Hematopoietic multipotent progenitor cell (in vitro differentiated cells): ENCODE measurements around the gene DIPK2B. TPM values are rescaled to one million over a fixed set of nuclear protein-coding genes. Genes with fewer than 3 reads are reported as not detected.

Experiments
- DNase-seq, 3 donors: peaks; one replicate each; pipeline ENCODE4 v3.0.0-alpha.2; 2011 to 2015; ENCODE audit warnings: low read depth in 2 of 3, low spot score in 2 of 3
- total RNA-seq: library from RNA; depleted of rRNA; stranded (reverse); fragments of >200 nt; gene quantifications from one replicate; pipeline ENCODE4 v1.2.3, GENCODE V29; 2012

The DIPK2B gene, protein sequence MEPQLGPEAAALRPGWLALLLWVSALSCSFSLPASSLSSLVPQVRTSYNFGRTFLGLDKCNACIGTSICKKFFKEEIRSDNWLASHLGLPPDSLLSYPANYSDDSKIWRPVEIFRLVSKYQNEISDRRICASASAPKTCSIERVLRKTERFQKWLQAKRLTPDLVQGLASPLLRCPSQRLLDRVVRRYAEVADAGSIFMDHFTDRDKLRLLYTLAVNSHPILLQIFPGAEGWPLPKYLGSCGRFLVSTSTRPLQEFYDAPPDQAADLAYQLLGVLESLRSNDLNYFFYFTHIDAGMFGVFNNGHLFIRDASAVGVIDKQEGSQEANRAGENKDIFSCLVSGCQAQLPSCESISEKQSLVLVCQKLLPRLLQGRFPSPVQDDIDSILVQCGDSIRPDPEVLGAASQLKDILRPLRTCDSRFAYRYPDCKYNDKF
- total RNA-seq = under 0.01 TPM

DNA sequence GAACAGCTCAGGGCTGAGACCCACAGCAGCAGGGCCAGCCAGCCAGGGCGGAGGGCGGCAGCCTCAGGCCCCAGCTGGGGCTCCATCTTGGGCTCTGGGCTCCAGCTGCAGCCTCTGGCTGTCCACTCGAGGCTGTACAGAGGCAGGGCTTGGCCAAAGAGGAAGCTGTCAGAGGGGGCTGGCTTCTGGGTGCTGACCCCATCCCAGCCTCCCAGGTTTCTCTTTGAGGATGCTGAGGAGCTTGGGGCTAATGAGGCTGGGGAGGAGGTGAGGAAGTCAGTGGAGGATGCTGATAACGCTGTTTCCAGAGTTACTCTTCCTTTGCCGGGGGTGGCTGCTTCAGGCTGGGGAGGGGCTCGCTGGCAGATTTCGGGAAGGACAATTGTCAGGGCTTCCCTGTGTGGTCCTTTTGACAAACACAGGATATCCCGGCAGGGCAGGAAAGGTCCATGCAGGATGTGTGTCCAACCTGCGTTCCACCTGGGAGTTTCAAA, at the start of gene DIPK2B:
TSS of gene DIPK2B (minus strand) at position 136 of the 494 bp plus-strand sequence. CDS start at position 86, 50 bp downstream.
- DNase-seq = no peak

DNA sequence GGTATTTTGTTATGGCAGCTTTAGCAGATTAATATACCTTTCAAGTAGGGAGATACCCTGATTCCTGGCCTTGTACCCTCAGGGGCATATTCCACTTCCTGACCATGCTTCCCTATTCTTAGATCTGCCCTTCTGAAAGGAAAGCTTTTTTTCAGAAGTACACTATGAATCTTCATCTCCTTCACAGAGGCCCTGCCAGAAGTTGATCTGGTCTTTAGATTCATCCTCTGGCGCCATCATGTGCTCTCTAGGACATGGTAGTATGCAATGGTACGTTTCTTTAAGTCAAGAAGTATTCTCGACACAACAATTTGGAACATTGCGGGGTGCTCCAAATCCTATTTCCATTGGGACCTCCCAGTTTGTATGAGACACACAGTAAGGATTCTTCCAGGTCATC, 39.6 kb upstream of the DIPK2B start:
- DNase-seq = peak in 2 of 3 donors; percentile 16 to 45

DNA sequence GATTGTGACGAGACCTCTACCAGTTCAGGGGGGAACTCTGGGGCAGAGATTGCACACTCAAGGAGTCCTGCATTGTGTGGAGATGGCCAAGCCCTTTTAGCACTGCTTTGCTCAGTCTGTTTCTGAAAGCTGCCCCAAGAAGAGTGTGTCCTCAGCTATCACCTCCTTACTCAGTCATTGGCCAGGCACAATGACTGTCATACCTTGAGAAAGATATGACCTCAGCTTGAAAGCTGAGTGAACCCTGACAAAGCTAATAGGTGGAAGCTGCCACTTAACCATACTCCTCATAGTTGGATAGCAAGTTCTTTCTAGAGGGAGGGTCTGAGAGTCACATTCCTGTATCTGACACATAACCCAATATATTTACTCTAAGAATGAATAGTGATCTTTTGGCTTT, 37.8 kb upstream of the DIPK2B start:
- no peak for DNase-seq

DNA sequence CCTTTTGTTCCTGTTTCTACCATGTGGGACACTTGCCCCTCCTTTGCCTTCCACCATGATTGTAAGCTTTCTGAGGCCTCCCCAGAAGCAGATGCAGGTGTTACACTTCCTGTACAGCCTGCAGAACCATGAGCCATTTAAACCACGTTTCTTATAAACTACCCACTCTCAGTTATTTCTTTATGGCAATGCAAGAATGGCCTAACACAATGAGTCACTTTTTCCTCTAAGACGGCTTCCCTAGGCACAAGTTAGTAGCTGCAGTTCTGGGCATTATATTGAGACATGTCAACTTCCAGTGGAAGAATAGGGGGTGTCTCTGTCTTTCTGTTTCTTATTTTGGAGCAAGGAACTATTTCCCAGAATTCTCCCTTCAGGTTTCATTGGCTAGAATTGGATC, 32.9 kb upstream of the DIPK2B start:
- no peak for DNase-seq

DNA sequence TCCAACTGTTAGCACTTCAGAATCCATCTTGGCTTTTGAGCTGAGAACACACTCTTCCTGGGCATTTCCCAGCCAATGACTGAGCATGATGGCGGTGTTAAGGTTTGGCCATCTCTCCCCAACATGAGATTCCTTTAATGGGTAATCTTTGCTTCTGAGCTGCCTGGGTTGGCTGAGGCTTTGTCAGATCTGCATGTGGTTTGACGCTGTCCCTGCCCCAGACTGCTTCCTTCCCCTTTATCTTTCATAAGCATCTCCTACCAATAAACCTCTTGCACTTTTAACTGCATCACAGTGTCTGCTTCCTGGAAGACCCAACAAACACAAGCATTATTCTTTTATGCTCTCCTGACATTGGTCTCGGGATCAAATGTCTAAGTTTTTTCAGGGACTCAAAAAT, 31.5 kb upstream of the DIPK2B start:
- DNase-seq = peak in 2 of 3 donors; percentile 9 to 36

DNA sequence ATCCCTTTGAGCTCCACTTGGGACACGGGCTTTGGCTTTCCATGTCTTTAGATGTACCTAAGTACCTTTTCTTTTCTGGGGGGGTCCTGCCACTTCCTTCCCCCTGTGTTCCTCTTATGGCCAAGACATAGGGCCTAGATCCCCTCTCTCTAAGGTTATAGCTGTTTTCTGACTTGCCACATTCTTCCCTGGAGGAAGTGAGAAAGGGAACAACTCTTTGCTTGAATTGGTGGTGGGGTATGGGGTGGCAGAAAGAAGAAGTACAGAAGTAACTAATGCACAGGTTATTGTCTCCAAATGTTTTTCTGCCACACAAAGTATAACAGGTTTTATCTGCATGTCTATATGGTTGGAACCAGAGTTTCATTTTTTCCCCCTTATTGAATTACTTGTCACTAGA, 29.7 kb upstream of the DIPK2B start:
- peak in 1 of 3 donors; percentile 39 for DNase-seq

DNA sequence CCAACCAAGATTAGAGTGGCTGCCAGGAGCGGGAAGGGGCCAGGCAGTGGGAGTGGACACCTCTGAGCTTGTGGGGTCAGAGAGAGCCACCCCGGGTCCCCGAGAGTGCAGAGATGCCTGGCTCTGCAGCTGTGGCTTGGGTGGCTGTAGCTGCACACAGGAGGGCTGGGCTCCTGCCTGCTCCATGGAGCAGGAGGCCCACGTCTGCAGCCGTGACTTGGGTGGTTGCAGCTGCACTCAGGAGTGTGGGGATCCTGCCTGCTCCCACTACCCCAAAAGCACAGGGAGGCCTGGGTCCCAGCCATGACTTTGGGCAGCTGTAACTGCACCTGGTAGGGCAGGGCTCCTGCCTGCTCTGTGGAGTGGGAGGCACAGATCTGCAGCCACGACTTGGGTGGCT, 28.7 kb upstream of the DIPK2B start:
- no peak for DNase-seq

DNA sequence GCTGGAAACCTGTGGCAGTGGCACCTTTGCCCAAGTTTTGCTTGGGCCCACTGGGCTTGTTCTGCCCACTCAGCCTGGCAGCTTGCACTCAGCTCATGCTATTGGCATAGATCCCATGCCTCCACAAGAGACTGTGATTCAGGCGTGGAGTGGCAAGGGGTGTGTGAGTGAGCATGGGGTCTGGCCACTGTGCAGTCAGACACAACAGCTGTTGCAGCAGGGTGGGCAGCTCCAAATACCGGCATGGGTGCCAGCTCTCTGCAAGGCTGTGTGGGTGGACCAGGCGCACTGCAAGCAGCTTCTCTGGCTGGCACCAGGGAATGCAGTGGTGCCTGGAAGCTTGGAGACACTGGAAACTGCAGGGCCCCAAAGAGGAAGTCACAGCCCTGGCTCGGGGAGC, 27.4 kb upstream of the DIPK2B start:
- DNase-seq = no peak

DNA sequence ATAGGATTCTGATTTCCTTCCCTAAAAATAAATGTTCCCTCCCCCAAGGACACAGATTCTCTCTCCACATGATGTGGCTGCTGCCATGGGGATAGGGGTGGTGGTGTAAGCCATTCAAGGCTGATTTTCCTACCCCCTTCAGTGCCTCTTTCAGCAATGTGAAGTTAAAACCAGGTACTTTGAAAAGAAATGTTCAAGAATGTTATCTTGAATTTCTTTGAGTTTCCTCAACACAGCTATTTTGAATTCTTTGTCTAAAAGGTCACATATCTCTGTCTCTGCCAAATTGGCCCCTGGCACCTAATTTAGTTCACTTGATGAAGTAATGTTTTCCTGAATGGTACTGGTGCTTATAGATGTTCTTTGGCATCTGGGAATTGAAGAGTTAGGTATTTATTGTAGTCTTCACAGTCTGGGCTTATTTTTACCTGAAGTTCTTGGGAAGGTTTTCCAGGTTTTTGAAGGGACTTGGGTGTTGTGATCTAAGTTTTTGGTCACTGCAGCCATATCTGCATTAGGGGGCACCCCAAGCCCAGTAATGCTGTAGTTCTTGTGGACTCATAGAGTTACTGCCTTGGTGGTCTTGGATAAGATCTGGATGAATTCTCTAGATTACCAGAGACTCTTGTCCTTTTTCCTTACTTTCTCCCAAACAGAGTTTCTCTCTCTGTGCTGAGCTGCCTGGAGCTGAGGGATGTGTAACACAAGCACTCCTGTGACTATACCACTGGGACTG, 7.6 kb upstream of the DIPK2B start:
- DNase-seq = no peak

DNA sequence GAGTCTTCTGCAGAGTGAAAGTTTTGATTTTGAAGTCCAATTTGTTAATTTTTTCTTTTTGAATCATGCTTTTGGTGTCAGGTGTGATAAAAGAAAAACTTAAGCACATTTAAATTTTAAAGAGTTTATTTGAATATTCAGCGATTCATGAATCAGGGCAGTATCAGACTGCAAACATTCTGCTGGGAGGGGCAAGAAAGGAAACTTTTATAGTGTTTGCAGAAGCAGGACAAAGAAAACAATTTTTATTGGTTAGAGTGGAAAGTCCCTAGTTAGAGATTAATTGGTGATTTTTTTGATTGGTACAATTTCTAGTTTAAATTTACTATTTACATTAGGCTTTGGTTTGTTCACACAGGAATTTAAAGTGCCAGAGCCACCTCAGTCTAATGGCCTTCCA, 1.5 kb upstream of the DIPK2B start:
- DNase-seq = no peak

DNA sequence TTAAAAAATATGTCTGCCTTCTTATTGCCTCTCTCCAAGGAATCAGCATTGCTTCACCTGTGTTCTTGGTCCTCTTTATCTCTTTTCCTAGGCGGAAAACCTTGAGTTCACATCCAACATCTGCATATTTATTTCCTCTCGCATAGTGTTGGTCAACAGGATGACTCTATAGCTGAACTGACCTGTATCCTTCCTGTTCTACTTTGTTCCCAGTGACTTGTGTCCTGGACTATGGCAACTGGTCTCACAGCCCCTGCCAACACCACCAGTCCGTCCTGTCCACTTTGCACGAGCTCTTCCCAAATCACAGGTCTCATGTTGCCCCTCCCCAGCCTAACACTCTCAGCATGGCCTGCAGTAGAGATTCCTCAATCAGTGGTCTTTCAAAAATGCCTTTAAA, 2.0 kb downstream of the DIPK2B start:
- DNase-seq = no peak

DNA sequence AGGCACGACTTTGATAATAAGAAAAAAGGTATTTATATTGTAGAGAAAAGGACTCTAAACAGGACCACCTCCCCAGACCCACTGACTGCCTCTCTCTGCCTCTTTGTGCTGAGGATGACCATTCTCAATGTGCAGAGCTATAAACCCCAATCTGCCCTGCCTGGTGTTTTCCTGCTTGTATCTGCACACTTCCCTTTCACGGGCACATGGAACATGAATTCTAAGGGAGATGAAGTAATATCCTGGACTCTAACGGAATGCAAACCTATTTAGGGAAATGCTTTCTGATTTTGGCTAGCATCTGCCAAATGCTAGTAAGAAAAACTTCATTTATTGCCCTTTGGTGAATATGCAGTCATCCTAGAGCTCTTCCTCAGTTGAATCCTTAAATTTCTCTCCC, 2.4 kb downstream of the DIPK2B start:
- DNase-seq = no peak

DNA sequence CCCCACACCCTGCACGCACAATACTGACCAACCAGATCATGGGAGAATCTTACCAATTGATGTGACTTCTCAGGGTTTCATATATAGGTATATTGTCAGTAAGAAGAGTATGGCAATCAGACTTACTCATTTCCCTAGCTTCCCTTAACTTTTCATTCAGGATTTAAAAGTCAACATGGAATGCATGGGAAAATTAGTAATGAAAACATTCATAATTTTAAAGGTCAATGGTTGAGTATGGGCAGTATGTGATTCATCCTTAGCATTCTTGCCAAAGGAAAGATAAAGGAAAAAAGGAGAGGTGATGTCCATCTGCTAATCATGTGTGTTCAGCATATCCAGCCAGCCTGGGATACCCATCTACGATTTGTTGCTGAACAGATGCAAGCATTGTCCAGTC, 4.0 kb downstream of the DIPK2B start:
- DNase-seq = no peak

DNA sequence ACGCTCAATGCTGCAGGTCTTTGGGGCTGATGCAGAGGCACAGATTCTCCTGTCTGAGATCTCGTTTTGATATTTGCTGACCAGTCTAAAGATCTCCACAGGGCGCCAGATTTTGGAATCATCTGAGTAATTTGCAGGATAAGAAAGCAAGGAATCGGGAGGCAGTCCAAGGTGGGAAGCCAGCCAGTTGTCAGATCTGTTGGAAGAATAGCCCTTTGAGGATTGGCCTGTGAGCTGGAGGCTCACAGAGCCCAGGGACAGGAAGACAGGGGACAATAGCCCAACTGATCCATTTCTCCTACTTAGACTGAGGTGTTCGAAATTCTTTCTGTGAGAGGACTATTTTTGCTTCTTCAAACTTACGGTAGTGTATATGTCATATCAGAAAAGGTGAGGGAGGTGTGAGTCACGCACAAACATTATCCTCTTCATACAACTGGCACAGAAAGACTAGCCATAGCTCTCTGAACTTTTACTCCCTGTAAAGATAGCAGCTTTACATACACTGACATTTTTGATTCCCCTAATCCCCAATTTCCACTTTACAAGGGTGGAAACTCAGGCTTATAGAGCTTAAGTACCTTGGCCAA, 8.8 kb downstream of the DIPK2B start:
- no peak for DNase-seq

DNA sequence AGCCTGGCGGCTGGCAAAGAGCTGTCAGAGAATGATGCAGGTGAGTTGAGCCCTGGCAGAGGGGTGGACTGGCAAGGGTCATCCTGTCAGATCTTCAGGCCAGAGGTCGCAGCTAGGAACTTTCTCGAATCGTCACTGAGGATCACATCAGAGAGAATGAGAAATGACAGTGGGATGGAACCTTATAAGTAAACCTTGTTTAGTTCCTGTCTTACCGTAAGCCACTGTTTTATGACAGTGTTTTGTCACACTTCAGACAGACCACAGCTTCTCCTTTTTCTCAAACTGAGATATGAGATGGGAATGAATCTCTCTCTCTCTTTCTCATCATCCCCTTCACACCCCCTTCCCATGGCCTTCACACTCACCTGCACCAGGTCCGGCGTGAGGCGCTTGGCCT, 9.3 kb downstream of the DIPK2B start:
- DNase-seq = peak in 2 of 3 donors; percentile 21 to 49

DNA sequence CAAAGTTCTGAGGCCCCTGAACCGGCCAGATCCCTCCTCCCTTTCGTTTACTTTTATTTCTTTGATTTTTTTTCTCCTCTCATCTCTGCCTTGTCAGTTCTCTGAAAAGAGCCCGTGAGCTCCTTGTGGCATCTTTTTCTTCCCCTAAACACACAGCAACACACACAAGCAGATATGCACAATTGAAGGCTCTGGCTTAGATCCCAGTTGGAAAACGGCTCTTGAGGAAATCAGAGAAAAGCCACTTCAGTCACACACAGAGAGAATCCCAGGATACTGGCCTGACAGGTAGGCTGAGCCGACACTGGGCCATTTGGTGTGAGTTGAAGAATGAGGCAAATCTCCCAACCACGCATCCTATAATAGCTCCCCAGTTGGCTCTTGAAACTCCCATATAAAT, 12.9 kb downstream of the DIPK2B start:
- DNase-seq = no peak

DNA sequence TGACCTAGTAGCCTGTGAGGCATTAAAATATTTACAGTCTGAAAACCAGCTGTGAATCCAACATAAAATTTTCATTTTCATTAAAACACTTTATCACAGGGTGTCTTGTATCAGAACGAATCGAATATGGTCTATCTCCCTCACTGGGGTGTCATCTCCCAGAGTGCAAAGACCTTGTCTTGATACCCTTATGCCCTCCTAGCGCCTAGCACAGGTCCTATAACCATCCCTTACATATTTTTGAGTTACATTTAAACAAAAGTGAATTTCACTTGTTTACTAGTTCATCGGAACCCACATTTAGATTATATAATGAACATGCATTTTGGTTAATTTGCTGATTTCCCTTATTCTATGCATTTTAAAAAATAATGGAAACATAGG, 14.0 kb downstream of the DIPK2B start:
- no peak for DNase-seq

DNA sequence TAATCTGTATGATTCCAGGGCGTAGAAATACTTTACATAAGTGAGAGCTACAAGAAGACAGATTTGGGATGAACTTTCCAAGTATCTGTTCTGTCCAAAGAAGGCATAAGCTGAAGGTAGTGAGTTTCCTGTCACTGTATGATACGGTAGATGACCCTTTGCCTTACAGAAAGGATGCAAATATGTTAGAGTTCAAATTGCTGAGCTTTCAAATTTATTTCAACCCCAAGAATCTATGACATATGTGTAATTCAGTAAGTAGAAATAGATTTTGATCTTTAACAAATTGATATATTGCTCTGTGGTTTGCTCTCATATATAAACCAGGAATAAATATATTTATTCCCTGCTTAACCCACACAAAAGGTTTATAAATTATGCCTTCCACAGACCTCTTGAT, 16.5 kb downstream of the DIPK2B start:
- DNase-seq = no peak

DNA sequence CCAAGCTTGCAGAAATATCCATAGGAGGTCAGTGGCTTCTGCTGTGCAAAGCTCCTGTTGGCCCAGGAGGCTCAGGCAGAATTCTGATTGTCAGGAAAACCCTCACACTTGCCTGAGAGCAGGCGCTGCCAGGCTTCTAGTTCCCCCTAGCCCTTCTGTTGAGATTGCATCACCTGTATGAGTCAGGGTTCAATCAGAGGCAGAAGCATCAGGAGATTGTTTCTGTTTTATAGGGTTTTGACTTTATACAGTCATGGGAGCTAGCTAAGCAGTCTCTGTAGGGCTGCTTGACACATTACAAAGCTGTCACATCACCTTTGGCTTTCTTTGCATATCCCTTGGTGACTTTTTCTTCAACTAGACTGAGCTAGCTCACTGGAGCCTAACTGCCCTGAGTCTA, 27.8 kb downstream of the DIPK2B start:
- DNase-seq = no peak

DNA sequence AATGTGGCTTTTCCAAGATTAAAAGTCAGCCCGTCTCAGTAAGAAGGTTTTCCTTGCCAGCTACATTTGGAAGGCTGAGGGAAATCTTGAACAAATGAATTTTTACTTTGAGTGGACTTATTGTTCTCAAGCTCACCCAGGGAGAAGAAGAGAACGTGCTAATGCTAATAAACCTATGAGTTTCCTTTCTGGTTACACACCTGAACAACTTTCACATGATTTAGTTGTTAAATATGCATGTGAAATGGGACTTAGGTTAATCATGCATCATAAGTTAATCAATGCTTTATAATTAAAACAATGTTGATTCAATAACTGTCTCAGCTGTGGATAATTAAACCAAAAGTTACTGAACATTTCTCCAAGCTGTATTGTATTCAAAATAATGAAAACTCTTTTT, 33.9 kb downstream of the DIPK2B start:
- no peak for DNase-seq

DNA sequence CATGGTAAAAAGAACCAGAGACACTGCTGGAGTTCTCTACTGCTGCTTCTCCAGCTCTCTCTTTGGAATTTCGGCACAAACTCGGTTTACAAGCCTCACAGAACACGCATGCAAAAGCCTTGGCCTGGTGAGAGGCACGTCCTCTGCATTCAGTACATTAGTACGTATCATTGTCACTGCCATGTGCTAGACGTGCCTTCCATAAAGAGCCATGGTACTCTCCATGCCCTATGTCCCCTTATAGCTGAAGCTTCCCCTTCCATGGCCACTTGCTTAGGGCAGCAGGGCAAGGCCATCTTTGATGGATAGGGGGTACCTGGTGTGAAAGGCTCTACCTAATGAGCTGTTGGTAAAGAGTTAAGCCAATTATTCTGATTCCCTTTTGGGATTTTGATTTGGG, 35.0 kb downstream of the DIPK2B start:
- DNase-seq = no peak

DNA sequence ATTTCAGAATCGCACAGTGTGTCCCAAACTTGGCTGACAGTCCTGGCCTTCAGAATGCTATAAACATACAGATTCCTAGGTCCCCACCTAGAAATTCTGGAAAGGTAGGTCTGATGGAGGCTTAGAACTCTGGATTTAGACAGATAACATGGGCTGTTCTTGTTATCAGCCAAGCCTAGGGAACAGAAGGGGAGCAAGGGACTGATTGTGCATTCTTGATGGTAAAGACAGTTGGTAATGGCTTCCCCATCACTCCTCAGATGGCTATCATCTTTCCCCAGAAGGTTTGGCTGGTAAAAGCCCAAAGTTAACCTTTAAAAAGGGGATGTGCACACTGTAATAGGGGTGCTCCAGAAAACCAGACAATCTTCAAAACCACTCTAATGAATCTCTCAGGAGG, 35.7 kb downstream of the DIPK2B start:
- no peak for DNase-seq
